Activated T-helper 1 cell treated with anti-CD3 and anti-CD28 coated beads, Interleukin-12 subunit alpha, Interleukin-12 subunit beta, Interleukin-2, Interleukin-4 antibody, amounts not matched to agents 30 ng/mL and 10 ng/mL and 1 ng/mL, durations not matched to agents 14 hours and 24 hours and 36 hours (primary cell): Measurements from ENCODE around the gene CTDP1. TPM values are rescaled to one million over a fixed set of nuclear protein-coding genes. Genes with fewer than 3 reads are reported as not detected.

ENCODE experiments used
- DNase-seq: peaks from one replicate; pipeline ENCODE4 v3.0.0; 2021; ENCODE audit warnings: low spot score
- H3K27ac Mint-ChIP-seq: one replicate; pipeline ENCODE4 v1.8.0; 2021; ENCODE audit warnings: mild to moderate bottlenecking, mixed read lengths
- H3K27me3 Mint-ChIP-seq: one replicate; pipeline ENCODE4 v1.8.0; 2022; ENCODE audit warnings: mild to moderate bottlenecking, moderate library complexity, mixed read lengths; ENCODE audit not compliant: insufficient read depth
- H3K36me3 Mint-ChIP-seq: one replicate; pipeline ENCODE4 v1.8.0; 2021; ENCODE audit warnings: low read depth, mixed read lengths
- H3K4me1 Mint-ChIP-seq: one replicate; pipeline ENCODE4 v1.8.0; 2021; ENCODE audit warnings: low read depth, mixed read lengths
- H3K4me3 Mint-ChIP-seq: one replicate; pipeline ENCODE4 v1.8.0; 2021; ENCODE audit warnings: mild to moderate bottlenecking, moderate library complexity, mixed read lengths
- H3K9me3 Mint-ChIP-seq: one replicate; pipeline ENCODE4 v1.8.0; 2021; ENCODE audit warnings: mixed read lengths
- intact Hi-C: fragments of 100-400 bp; cut with micrococcal nuclease; formaldehyde crosslinking; loops from one replicate; pipeline ENCODE4 v1.15.1; 2024
- total RNA-seq: library from RNA; stranded (reverse); gene quantifications from 2 replicates; pipeline ENCODE4 v1.2.3, GENCODE V29; 2022

Gene CTDP1
- total RNA-seq, 1 donor from 2014 or later: 47.2 TPM

GRCh38 chr18:79769698-79770500 lies 90.3 kb downstream of the CTDP1 start:
- Mint-ChIP-seq H3K4me3 (no peak overlapping the region), H3K9me3 (peaks cover 15% of the 10 kb centered on the region), H3K27me3 (peaks cover 5% of the 10 kb centered on the region), H3K36me3 (no peaks in the 10 kb centered on the region), H3K27ac (no peak overlapping the region), H3K4me1 (no peaks in the 10 kb centered on the region)
- intact Hi-C loops: no loop called here
- DNase-seq: no peak

DNA sequence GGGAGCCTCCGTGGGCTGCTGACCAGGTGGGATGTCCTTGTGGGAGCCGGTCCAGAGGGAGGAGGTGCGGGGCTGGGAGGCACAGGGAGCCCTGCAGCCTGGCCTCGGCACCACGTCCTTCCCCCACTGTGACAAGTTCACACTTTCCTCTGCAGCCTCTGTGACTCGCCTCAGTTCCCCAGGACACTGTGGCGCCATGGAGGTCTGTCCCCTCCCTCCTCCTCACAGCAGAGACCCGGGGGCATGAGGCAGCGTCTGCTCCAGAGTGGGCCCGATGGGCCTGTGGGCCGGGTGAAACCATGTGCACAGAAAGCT lies 90.9 kb downstream of the CTDP1 start:
- peaks cover 5% of the 10 kb centered on the region for H3K27me3 Mint-ChIP-seq
- H3K9me3 Mint-ChIP-seq: peaks cover 15% of the 10 kb centered on the region
- intact Hi-C loops: no loop called here
- DNase-seq: no peak
- no peaks in the 10 kb centered on the region for H3K36me3 Mint-ChIP-seq
- no peaks in the 10 kb centered on the region for H3K4me1 Mint-ChIP-seq
- H3K27ac Mint-ChIP-seq: no peak overlapping the region
- H3K4me3 Mint-ChIP-seq: no peak overlapping the region

- Mint-ChIP-seq H3K4me1 (no peaks in the 10 kb centered on the region), H3K27ac (no peak overlapping the region), H3K36me3 (no peaks in the 10 kb centered on the region), H3K27me3 (peaks cover 5% of the 10 kb centered on the region), H3K9me3 (peaks cover 11% of the 10 kb centered on the region), H3K4me3 (no peak overlapping the region)
- DNase-seq: no peak
- intact Hi-C loops: no loop called here
Measured at GRCh38 chr18:79770826-79771225, 91.2 kb downstream of the CTDP1 start.

GRCh38 chr18:79771446-79772107 lies 92.0 kb downstream of the CTDP1 start:
- no peaks in the 10 kb centered on the region for H3K4me1 Mint-ChIP-seq
- H3K9me3 Mint-ChIP-seq: peaks cover 9% of the 10 kb centered on the region
- no peak overlapping the region for H3K27ac Mint-ChIP-seq
- no peaks in the 10 kb centered on the region for H3K36me3 Mint-ChIP-seq
- intact Hi-C loops: no loop called here
- no peak for DNase-seq
- H3K27me3 Mint-ChIP-seq: peaks cover 5% of the 10 kb centered on the region
- H3K4me3 Mint-ChIP-seq: no peak overlapping the region

GRCh38 chr18:79772108-79772864 lies 92.7 kb downstream of the CTDP1 start:
- H3K27me3 Mint-ChIP-seq: peaks cover 5% of the 10 kb centered on the region
- intact Hi-C loops: no loop called here
- H3K9me3 Mint-ChIP-seq: peaks cover 8% of the 10 kb centered on the region
- no peak overlapping the region for H3K4me3 Mint-ChIP-seq
- no peak overlapping the region for H3K27ac Mint-ChIP-seq
- no peak for DNase-seq
- no peaks in the 10 kb centered on the region for H3K36me3 Mint-ChIP-seq
- no peaks in the 10 kb centered on the region for H3K4me1 Mint-ChIP-seq

DNA sequence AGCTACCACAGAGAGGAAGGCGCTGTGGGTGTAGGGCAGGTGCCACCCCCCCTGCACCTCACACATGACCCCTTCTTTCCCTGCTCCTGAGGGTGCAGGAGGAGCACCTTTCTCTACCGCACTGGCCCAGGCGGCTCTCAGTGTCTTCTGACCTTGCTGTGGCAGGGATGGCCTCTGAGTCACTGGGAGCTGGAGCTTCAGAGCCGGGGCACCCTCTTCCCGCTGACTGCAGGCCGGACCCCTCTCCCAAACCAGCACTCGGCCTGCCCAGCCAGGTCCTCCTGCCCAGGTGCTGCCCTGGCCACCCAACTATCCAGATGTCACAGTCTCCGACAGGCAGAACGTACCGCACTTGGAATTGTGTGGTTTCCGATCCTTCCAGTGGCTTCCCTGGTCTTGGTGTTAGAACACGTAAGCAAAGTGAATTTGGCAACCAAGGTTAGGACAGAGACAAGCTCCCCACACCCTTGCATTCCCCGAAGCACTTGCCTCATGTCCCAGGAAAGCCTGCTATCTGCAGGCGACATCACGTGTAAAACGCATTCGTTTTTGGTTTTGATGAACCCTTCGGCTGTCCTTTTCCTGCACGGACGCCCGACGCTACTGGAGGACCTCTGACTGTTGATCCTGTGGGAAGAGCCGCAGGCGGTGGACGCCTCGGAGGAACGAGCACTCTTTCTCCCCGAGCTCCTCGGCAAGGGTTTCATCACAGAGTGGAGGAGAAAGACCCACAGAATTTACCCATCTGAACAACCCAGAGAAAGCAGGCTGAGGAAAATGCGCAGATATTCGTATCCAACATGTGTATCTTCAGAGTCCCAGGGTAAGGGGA lies 93.5 kb downstream of the CTDP1 start:
- H3K36me3 Mint-ChIP-seq: no peaks in the 10 kb centered on the region
- intact Hi-C loops: no loop called here
- peaks cover 5% of the 10 kb centered on the region for H3K27me3 Mint-ChIP-seq
- no peak overlapping the region for H3K27ac Mint-ChIP-seq
- no peak overlapping the region for H3K4me3 Mint-ChIP-seq
- no peaks in the 10 kb centered on the region for H3K9me3 Mint-ChIP-seq
- DNase-seq: no peak
- no peaks in the 10 kb centered on the region for H3K4me1 Mint-ChIP-seq

- no peak for DNase-seq
Measured at GRCh38 chr18:79774111-79774510, 94.5 kb downstream of the CTDP1 start.

DNA sequence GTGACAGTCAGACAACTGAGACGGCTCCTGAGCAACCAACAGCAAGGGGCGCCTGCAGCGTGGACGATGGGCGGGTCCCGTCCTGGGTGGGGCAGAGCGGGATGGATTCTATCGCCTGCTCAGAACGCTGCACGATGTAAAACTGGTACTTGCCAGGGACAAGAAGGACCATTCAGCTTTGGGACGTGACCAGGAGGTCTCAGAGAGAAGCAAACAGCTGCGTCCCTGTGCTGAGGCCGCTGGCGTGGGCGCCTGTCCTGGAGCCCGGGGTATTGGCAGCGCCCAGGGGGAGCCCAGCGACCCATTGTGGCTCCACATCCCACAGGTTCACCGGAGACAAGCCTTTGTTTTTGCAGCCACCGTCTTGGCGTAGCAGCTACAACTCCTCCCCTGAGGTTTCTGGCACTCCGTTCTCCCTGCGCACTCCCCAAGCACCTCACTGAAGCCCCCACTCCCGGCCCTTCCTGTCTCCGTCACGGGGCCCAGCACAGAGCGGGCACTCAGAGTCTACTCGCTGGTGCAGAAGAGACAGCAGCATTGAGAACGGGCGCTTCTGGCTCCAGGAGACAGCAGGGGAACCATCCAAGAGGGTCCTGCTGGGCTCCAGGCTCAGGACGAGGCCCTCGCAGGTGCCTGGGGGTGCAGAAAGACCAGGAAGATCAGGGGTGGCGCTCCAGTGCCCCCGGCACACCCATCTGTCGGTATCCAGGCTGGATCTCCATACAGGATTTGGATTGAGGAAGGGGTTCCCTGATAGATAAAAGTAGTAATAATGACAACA lies 96.0 kb downstream of the CTDP1 start:
- Mint-ChIP-seq H3K4me1 (no peaks in the 10 kb centered on the region), H3K4me3 (no peak overlapping the region), H3K27me3 (peaks cover 2% of the 10 kb centered on the region), H3K36me3 (no peaks in the 10 kb centered on the region), H3K27ac (no peak overlapping the region), H3K9me3 (no peaks in the 10 kb centered on the region)
- DNase-seq: no peak
- intact Hi-C loops: no loop called here

More at GRCh38 chr18:79774111-79774510, 94.5 kb downstream of the CTDP1 start:
- no peaks in the 10 kb centered on the region for H3K4me1 Mint-ChIP-seq
- no peak overlapping the region for H3K27ac Mint-ChIP-seq
- H3K36me3 Mint-ChIP-seq: no peaks in the 10 kb centered on the region
- no peak overlapping the region for H3K4me3 Mint-ChIP-seq
- H3K27me3 Mint-ChIP-seq: peaks cover 2% of the 10 kb centered on the region
- intact Hi-C loops: no loop called here
- H3K9me3 Mint-ChIP-seq: no peaks in the 10 kb centered on the region

- Mint-ChIP-seq H3K4me3 (no peak overlapping the region), H3K36me3 (no peaks in the 10 kb centered on the region), H3K27me3 (peaks cover 2% of the 10 kb centered on the region), H3K4me1 (no peaks in the 10 kb centered on the region), H3K9me3 (no peaks in the 10 kb centered on the region), H3K27ac (no peak overlapping the region)
- DNase-seq: no peak
- intact Hi-C loops: no loop called here
Measured at GRCh38 chr18:79776674-79777073, 97.1 kb downstream of the CTDP1 start.

GRCh38 chr18:79778291-79778791 lies 98.7 kb downstream of the CTDP1 start:
- Mint-ChIP-seq H3K27ac (no peak overlapping the region), H3K9me3 (no peaks in the 10 kb centered on the region), H3K27me3 (peaks cover 2% of the 10 kb centered on the region), H3K4me3 (no peak overlapping the region), H3K36me3 (no peaks in the 10 kb centered on the region), H3K4me1 (no peaks in the 10 kb centered on the region)
- intact Hi-C loops: no loop called here
- no peak for DNase-seq

GRCh38 chr18:79779021-79779699 lies 99.6 kb downstream of the CTDP1 start:
- Mint-ChIP-seq H3K9me3 (no peaks in the 10 kb centered on the region), H3K4me1 (no peaks in the 10 kb centered on the region), H3K27ac (no peak overlapping the region), H3K4me3 (no peak overlapping the region), H3K36me3 (no peaks in the 10 kb centered on the region), H3K27me3 (peaks cover 2% of the 10 kb centered on the region)
- no peak for DNase-seq
- intact Hi-C loops: no loop called here
